Lower leg skin (tissue), 4 donors: ENCODE data around the gene CDR2L. TPM values are rescaled to one million over a fixed set of nuclear protein-coding genes. Genes with fewer than 3 reads are reported as not detected.

Source experiments
- DNase-seq, 2 donors: peaks; one replicate each; pipeline ENCODE4 v3.0.0-alpha.2; 2019; ENCODE audit warnings: low spot score in 2 of 2
- H3K4me3 ChIP-seq: fragments of 200-600 bp; sonication (generic); 2 replicates; pipeline ENCODE4 v1.5.1; 2017; ENCODE audit warnings: mild to moderate bottlenecking, low read depth; ENCODE audit not compliant: poor library complexity, severe bottlenecking
- POLR2A ChIP-seq, 2 donors: fragments of 450-650 bp; IDR thresholded peaks; one replicate each; pipeline ENCODE4 v1.6.1; 2016 to 2017; ENCODE audit warnings: antibody characterized with exemption in 2 of 2, mild to moderate bottlenecking in 1 of 2, moderate library complexity in 1 of 2
- WGBS, 2 donors: methylation state at CpG; one replicate each; pipeline ENCODE4 v1.1.5; 2018; 5-methylcytosine and 5-hydroxymethylcytosine counted together
- intact Hi-C: fragments of 100-400 bp; cut with DNase I; formaldehyde crosslinking; loops from one replicate; pipeline ENCODE4 v1.15.0; 2023; ENCODE audit warnings: low total_unique reads
- total RNA-seq, 4 donors: library from RNA; depleted of rRNA; stranded (reverse); fragments of >200 nt; gene quantifications; one replicate each; pipeline ENCODE4 v1.1.0, GENCODE V29; 2016
- TF ChIP-seq, protein P1 (sequence below), 3 donors: fragments of 450-650 bp; IDR thresholded peaks; one replicate each; pipeline ENCODE4 v1.5.1; 2016; ENCODE audit warnings: antibody characterized with exemption in 3 of 3, mild to moderate bottlenecking in 3 of 3, moderate library complexity in 2 of 3

Gene CDR2L
- total RNA-seq, 4 donors from 2014 or later: 4.5 to 9.8 (median 5.3) TPM

DNA sequence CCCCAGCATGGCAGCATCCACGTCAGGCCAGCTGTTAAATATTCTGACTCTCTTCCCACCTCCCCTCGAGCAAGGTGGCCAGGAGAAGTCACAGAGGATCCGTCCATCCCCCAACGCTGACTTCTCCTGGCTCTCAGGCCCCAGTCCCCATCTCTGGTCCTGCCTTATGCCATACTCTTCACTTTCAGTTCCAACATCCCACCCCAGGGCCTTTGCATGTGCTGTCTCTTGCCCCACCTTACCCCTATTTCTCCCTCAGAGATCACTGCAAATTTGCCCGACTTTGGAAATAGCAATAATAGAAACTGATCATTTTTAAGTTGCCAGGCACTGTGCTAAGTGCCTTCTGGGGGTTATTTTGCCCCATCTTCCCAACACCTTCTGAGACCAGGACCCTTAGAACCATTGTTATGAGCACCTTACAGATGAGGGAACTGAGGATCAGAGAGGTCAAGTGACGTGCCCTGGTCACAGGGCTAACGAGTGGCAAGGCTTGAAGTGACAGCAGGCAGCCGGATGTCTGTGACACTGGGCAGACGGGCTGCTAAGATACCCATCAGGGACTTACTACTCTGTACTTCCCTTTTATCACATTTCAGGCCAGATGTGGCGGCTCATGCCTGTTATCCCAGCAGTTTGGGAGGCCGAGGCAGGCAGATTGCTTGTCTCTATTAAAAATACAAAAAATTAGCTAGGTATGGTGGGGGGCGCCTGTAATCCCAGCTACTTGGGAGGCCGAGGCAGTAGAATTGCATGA, 32.6 kb upstream of the CDR2L start:
- WGBS, 2 donors: 67 to 70% methylated on average over 13 of the region's 13 CpGs
- no peak overlapping the region for H3K4me3 ChIP-seq
- intact Hi-C loops: no loop called here
- no peak for TF ChIP-seq POLR2A (IDR thresholded peaks at IDR 0.05)
- TF ChIP-seq, protein P1, sequence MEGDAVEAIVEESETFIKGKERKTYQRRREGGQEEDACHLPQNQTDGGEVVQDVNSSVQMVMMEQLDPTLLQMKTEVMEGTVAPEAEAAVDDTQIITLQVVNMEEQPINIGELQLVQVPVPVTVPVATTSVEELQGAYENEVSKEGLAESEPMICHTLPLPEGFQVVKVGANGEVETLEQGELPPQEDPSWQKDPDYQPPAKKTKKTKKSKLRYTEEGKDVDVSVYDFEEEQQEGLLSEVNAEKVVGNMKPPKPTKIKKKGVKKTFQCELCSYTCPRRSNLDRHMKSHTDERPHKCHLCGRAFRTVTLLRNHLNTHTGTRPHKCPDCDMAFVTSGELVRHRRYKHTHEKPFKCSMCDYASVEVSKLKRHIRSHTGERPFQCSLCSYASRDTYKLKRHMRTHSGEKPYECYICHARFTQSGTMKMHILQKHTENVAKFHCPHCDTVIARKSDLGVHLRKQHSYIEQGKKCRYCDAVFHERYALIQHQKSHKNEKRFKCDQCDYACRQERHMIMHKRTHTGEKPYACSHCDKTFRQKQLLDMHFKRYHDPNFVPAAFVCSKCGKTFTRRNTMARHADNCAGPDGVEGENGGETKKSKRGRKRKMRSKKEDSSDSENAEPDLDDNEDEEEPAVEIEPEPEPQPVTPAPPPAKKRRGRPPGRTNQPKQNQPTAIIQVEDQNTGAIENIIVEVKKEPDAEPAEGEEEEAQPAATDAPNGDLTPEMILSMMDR (IDR thresholded peaks at IDR 0.05): no peak
- no peak for DNase-seq

DNA sequence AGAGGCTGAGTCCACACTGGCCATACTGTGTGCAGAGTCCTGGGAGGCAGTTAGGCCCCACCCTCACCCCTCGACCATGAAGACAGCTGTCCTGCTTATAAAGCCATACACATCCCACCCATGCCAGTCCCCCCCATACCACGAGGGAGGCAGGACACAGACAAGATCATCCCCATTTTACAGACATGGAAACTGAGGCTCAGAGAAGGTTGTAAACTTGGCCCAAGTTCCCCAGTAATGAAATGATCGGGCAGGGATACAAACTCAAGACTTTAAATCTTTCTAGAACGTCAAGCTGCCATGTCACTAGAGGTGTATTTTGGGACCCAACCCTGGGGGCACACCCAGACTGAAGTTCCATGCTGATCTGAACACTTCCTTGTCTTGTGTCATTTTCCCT, 31.3 kb upstream of the CDR2L start:
- intact Hi-C loops: no loop called here
- TF ChIP-seq, protein P1 (IDR thresholded peaks at IDR 0.05): no peak
- no peak for TF ChIP-seq POLR2A (IDR thresholded peaks at IDR 0.05)
- WGBS, 2 donors: 81 to 82% methylated on average over 4 of the region's 4 CpGs
- DNase-seq: no peak
- H3K4me3 ChIP-seq: no peak overlapping the region

DNA sequence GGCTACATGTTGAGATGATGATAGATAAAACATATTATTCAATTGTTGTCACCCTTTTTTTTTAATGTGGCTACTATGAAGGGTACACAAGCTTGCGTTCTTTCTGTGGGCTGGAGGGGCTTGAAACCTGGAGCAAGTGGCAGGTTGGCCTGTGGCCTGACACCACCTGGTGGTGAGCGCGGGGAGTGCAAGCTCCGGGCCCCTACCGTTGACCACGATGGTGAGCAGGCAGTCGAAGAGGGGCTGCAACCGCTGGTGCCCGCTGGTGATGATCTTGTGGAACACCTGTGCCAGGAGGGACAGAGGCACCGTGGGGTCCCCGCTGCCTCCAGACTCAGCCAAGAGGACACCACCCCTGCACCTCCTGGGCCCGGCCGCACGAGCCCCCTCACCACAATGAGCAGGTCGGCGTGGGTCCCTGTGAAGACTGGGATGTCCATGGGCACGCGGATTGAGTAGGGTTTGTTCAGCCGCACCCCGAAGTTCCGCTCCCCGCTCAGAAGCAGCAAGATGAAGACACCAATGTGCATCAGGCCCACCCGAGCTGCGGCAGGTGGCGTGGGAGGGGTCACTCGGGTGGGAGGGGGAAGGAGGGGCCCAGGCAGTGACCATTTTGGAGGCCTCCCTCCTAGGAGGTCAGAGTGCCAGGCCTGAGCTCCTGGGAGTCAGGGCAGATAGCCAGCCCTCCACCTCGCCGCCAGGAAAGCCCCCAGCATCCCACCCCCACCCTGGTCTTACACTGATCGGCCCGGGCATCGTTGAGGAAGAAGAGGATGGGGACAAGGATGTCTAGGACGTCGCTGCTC, 29.3 kb upstream of the CDR2L start:
- WGBS, 2 donors: 40 to 41% methylated on average over 25 of the region's 33 CpGs
- TF ChIP-seq, protein P1 (IDR thresholded peaks at IDR 0.05): peak in 1 of 3 donors; percentile 60
- TF ChIP-seq POLR2A (IDR thresholded peaks at IDR 0.05): no peak
- peak; percentile 52 to 96 for DNase-seq
- no peak overlapping the region for H3K4me3 ChIP-seq
- intact Hi-C loops: loop anchor here (2.0 kb wide), 1 partner anchor 35 kb away; the partner anchor contains the start of gene USH1G

DNA sequence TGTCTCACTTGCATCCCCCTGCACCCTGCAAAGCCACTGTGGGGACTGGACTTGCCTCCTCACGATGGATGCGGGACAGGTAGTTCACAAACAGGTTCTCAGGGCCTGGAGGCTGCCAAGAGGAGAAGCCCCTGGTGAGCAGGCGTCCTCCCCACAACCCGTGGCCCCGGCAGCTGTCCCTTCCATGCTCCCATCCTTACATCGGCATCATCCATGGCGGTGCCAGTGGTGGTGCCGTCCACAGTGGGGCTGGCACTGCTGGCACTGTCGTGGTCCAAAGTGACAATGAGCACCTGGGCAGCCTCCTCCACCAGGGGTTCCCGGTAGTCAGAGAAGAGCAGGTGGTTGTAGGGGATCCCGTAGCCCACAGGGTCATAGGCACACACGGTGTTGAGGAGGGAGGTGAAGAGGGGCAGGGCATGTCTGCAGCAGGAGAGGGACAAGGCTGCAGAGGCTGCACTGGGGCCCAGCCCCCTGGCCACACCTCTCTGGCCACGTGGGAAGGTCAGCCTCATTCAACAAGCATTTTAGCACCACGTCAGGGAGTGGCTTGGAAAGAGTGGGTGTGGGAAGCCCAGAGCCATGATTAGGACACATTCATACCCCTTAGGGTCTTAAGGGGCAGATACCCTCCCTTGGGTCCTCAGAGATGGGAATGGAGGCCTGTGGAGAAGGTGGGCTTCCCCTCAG, 27.5 kb upstream of the CDR2L start:
- no peak for DNase-seq
- intact Hi-C loops: loop anchor here (2.0 to 10.0 kb wide), 2 partner anchors 37 to 235 kb away; partner anchors contain the start of gene USH1G
- no peak overlapping the region for H3K4me3 ChIP-seq
- TF ChIP-seq POLR2A (IDR thresholded peaks at IDR 0.05): no peak
- 43 to 64% methylated on average over 4 to 14 of the region's 14 CpGs for WGBS, 2 donors

DNA sequence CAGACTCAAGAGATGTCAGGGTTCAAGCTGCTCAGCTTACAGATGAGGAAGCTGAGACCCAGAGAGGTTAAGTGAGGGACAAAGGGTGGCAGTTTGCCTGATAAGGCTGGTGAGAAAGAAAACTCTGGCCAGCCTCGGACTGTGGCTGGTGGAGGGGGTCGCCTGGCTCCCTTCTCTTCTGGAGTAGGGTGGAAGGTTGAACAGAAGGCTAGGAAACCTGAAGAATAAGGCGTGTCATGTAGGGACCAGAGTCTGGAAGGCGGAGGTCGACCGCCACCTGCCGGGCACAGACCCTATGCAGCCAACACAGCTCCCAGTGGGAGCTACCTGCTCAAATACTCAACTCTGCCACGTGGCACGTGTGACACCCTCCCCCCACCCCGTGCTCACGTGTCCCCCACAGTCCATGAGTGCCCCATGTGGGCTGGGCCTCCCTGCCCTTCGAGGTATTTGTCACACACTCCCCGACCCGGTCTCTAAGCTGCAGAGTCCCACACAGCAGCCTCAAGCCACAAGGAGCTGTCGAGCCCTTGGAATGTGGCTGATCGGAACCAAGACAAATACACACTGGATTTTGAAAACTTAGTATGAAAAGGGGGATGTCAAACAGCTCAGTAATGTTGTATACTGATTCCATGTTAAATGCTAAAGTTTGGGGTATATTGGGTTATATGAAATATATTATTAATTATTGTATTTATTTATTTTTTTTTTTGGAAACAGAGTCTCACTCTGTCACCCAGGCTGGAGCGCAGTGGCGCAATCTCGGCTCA, 26.7 kb upstream of the CDR2L start:
- no peak for TF ChIP-seq POLR2A (IDR thresholded peaks at IDR 0.05)
- TF ChIP-seq, protein P1 (IDR thresholded peaks at IDR 0.05): no peak
- intact Hi-C loops: loop anchor here (10.0 kb wide), 1 partner anchor 234 kb away; no protein-coding TSS in a partner anchor
- DNase-seq: no peak
- WGBS, 2 donors: 36 to 60% methylated on average over 17 to 18 of the region's 19 CpGs
- H3K4me3 ChIP-seq: no peak overlapping the region
